ENCODE measurements around the gene C12orf75.
"Not testable (repeated sequence)": the region's sequence is repeated elsewhere in the genome, so short reads cannot be mapped to it uniquely, and the experiment has no call there.

The C12orf75 gene

DNA sequence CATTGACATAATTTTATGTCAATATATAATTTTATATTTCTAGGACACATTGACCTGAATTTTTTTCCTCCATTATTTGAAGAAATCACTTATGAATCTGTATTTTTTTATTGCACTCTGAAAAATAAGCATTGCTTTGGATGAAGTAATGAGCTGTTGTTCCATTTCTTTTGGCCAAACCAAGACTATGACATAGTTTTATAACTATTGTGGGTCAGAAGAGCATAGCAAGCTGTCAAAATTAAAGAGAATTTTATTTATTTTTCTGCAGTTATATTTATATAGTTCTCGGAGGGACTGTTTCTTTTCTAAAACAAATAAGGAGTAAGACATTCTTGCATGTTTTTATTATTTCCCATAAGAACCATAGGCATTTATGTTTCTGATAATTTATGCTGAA, 8.5 kb downstream of the C12orf75 start:
- FAIRE-seq = no peak

DNA sequence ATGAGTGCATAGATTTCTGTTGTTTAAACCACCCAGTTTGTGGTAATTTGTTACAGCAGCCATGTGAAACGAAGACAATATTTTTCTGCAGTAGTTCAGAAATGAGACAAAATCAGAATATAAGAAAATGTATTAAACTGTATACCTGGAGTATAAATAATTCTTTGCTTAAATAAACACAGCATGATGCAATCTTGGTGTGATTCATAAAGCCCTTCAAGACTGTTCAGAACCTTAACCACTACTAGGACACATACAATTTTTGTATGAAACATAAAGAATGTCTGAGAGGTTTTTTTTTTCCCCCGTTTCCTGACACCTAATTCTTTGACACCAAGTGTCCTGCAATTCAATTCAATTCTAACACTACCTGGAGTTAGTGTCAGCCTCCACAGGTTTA, 10.5 kb downstream of the C12orf75 start:
- no peak for FAIRE-seq

- FAIRE-seq = not testable (repeated sequence)
Measured at GRCh38 chr12:105341620-105342019, 11.1 kb downstream of the C12orf75 start.

GRCh38 chr12:105342464-105342863, 12.0 kb downstream of the C12orf75 start:
- no peak for FAIRE-seq

DNA sequence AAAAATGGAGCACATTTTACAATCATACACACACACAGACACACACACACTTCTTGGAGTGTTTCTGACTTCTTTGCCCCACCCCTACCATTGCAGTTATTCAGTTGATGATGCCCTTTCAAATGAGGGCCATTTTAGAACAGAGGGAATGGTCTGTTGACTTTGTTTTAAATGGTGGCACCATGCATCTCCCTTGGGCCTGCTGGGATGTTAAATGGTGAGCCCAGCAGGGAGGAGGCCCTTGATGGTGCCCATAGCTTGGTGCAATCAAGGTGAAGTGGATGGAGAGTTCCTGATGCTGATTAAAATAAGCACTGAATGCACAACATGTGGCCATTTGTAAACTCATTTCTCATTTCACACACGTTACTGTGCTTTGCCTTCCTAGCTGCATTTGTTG, 13.3 kb downstream of the C12orf75 start:
- FAIRE-seq = no peak

DNA sequence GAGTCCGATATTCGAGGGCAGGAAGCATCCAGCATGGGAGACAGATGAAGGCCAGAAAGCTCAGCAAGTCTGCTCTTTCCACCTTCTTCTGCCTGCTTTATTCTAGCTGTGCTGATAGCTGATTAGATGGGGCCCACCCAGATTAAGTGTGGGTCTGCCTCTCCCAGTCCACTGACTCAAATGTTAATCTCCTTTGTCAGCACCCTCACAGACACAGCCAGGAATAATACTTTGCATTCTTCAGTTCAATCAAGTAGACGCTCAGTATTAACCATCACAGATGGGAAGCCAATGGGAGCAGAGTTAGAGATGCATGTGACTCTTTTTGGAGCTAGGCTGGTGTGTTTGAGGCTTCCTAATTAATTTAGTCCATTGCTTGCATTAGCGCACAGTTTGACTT, 17.0 kb downstream of the C12orf75 start:
- no peak for FAIRE-seq

DNA sequence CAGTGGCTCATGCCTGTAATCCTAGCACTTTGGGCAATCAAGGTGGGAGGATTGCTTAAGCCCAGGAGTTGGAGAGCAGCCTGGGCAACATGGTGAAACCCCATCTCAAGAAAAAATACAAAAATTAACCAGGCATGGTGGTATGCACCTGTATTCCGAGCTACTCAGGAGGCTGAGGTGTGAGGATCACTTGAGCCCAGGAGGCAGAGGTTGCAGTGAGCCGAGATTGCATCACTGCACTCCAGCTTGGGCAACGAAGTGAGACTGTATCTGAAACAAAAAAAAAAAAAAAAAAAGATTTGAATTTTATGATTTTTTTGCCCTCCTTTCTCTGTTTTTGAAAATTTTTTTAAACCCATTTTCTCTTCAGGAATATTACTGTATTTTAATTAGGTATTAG, 17.7 kb downstream of the C12orf75 start:
- no peak for FAIRE-seq

- FAIRE-seq = no peak
Measured at GRCh38 chr12:105348561-105348960, 18.1 kb downstream of the C12orf75 start.

GRCh38 chr12:105349138-105349537, 18.6 kb downstream of the C12orf75 start:
- FAIRE-seq = no peak

GRCh38 chr12:105351523-105351922, 21.0 kb downstream of the C12orf75 start:
- FAIRE-seq = no peak

GRCh38 chr12:105352052-105352451, 21.6 kb downstream of the C12orf75 start:
- FAIRE-seq = no peak

GRCh38 chr12:105352940-105353635, 22.6 kb downstream of the C12orf75 start:
- FAIRE-seq = no peak

GRCh38 chr12:105355752-105356151, 25.3 kb downstream of the C12orf75 start:
- no peak for FAIRE-seq

- FAIRE-seq = no peak
Measured at GRCh38 chr12:105357162-105357691, 26.7 kb downstream of the C12orf75 start.

DNA sequence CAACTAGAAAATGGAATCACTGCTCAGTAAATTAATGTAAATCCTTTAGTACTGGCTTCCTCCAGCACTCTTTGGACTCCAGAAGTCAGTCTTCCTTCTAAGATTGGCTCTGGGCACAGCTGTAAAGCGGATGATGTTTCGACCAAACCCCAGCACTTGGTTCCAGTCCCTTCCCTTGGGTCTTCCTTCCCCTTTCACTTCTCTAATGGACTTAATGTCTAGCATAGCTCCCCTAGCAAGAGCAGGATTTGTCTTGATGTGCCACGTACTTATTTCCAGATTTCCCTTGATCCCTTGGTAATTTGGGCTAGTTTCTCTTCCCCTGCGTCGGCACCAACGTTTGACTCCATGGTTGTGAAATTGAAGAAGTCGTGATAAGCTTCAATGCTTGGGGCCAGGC, 28.3 kb downstream of the C12orf75 start:
- no peak for FAIRE-seq

DNA sequence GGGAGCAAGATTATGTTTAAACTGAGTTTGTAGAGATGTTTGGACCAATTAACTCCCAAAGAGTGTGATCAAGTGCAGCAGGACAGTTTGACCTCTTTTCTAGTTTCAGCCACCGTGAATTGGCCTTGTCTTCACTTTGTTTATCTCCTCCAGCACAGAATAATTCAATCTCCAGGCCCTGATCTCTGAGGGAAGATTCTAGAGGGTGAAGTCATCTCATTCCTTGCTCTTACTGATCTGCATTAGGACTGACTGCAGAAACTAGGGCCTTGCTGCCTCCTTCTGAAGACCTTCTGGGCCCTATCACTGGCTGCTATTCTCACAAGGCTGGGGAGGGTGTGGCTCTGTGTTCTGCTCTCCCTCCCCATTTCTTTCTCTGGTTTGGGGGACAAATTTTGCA, 29.4 kb downstream of the C12orf75 start:
- FAIRE-seq = no peak

- FAIRE-seq = no peak
Measured at GRCh38 chr12:105363890-105364289, 33.4 kb downstream of the C12orf75 start.

GRCh38 chr12:105365231-105365630, 34.7 kb downstream of the C12orf75 start:
- FAIRE-seq = no peak

GRCh38 chr12:105368047-105368646, 37.7 kb downstream of the C12orf75 start:
- no peak for FAIRE-seq

GRCh38 chr12:105369014-105369413, 38.5 kb downstream of the C12orf75 start:
- no peak for FAIRE-seq

DNA sequence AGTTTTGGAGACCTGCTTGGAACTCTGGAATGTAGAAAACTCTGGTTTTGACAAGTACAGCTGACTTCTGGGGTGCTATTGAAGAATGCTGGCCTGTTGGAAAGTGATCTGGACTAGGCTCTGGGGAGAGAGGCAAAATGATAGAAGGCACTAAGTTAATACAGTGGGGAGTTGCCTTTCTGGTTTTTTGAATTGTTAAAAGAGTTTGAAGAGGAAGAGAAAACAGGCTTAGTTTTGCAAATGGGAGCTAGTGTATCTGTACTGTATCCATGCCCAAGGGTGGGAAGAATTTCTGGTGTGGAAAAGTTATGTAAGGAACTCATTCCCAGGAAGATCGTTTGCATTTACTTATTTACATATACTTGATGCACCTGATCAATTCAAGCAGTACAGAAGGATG, 43.8 kb downstream of the C12orf75 start:
- no peak for FAIRE-seq

GRCh38 chr12:105377077-105377476, 46.6 kb downstream of the C12orf75 start:
- FAIRE-seq = no peak

- FAIRE-seq = no peak
Measured at GRCh38 chr12:105378911-105379310, 48.4 kb downstream of the C12orf75 start.

DNA sequence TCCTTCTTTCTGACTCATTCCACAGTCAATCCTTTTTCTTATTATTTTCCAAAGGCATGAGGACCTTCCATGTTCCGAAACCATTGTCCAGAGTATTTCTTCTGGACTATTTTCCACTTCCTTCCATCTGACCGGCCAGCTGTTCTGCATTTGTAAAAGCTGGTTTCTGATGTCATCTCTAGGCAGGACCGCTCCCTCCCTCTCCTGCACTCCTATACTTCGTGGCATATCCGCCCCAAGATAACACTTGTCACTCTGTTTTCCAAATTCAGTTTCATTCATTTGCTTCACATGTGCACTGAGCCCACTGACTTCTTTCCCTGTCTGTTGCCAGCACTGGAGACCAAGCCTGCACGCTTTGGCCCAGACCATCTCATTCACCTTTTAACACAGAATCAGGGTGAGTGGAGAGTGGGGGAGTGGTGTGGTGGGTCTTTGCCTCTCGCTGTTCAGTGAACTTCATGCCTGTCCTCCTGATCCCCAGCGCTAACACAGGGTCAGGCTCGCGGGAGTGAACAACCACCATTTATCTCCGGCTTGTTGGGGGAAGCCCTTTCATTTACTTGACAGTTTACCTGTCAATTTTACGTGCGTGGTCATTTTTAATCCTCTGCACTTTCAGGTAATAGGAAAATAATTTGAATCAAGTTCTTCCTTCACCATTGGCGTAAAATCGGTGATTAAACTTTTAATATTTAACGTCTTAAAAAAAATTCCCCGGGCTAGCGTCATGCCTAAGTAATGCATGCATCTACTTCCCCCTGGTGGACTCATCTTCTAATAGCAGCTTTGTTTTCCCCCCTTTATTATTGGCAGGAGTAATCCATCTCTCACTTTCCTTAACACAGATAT, 52.5 kb downstream of the C12orf75 start:
- FAIRE-seq = peak; percentile 67
